IMR-90 (cell line): ENCODE results near the gene ARHGAP24. TPM values are rescaled to one million over a fixed set of nuclear protein-coding genes. Genes with fewer than 3 reads are reported as not detected.

Source experiments
- ATAC-seq: fragments of 200-7000 bp; cut with Tn5 transposase; 2 replicates; pipeline ENCODE4 v1.9.1; 2020; ENCODE audit warnings: low read depth, mild to moderate bottlenecking, moderate library complexity
- BruUV-seq: library from RNA; stranded (reverse); fragments of 400-500 nt; replicated peaks from 2 replicates; lab custom pipeline; 2021; lab: Mats Ljungman, UMichigan
- CTCF ChIA-PET: fragments of 300-600 bp; formaldehyde crosslinking; extraction: SDS; loops from one replicate; lab custom pipeline; 2021; ENCODE audit warnings: antibody characterized with exemption; lab: Yijun Ruan, JAX
- POLR2A ChIA-PET: fragments of 300-600 bp; sonication (Branson Sonifier 250); formaldehyde crosslinking; loops from one replicate; lab custom pipeline; 2022; ENCODE audit warnings: antibody characterized with exemption; ENCODE audit not compliant: unreplicated experiment; lab: Charles Lee
- DNase-seq: peaks from one replicate; pipeline ENCODE4 v3.0.0; 2013
- H2AFZ ChIP-seq: replicated peaks from 2 replicates; pipeline ENCODE3; 2013; ENCODE audit warnings: low read length, mild to moderate bottlenecking; ENCODE audit not compliant: poor library complexity
- H2AK5ac ChIP-seq: 2 replicates; pipeline ENCODE4 v1.6.1; 2013; ENCODE audit warnings: low read depth, low read length, inconsistent platforms
- H2AK9ac ChIP-seq: replicated peaks from 2 replicates; pipeline ENCODE3; 2013; ENCODE audit warnings: mild to moderate bottlenecking, low read depth, low read length, moderate library complexity; ENCODE audit not compliant: poor library complexity
- H2BK120ac ChIP-seq: 2 replicates; pipeline ENCODE4 v1.6.1; 2013; ENCODE audit warnings: low read depth, low read length, inconsistent platforms
- H2BK15ac ChIP-seq: 3 replicates; pipeline ENCODE4 v1.6.1; 2013; ENCODE audit warnings: low read depth, low read length, inconsistent platforms
- H2BK20ac ChIP-seq: 2 replicates; pipeline ENCODE4 v1.6.1; 2013; ENCODE audit warnings: low read depth, mild to moderate bottlenecking, inconsistent platforms, low read length, moderate library complexity
- H2BK5ac ChIP-seq: 2 replicates; pipeline ENCODE4 v1.6.1; 2013; ENCODE audit warnings: mild to moderate bottlenecking, low read depth, low read length, inconsistent platforms; ENCODE audit not compliant: poor library complexity, severe bottlenecking
- H3K14ac ChIP-seq: replicated peaks from 2 replicates; pipeline ENCODE4 v1.6.1; 2013; ENCODE audit warnings: low read depth, low read length, inconsistent platforms
- H3K18ac ChIP-seq: 2 replicates; pipeline ENCODE4 v1.6.1; 2013; ENCODE audit warnings: low read depth, low read length, control low read depth
- H3K23ac ChIP-seq: 2 replicates; pipeline ENCODE4 v1.6.1; 2013; ENCODE audit warnings: low read depth, low read length, inconsistent platforms
- H3K27ac ChIP-seq: 2 replicates; pipeline ENCODE4 v1.5.1; 2013; ENCODE audit warnings: mild to moderate bottlenecking, control low read depth, low read length; ENCODE audit not compliant: insufficient read depth
- H3K27me3 ChIP-seq: 2 replicates; pipeline ENCODE4 v1.6.1; 2013; ENCODE audit warnings: low read length; ENCODE audit not compliant: control insufficient read depth, insufficient read depth
- H3K36me3 ChIP-seq: 2 replicates; pipeline ENCODE4 v1.6.1; 2013; ENCODE audit warnings: low read length, mixed read lengths; ENCODE audit not compliant: control insufficient read depth, insufficient read depth
- H3K4ac ChIP-seq: 2 replicates; pipeline ENCODE4 v1.6.1; 2013; ENCODE audit warnings: low read depth, low read length, inconsistent platforms
- H3K4me1 ChIP-seq: 2 replicates; pipeline ENCODE4 v1.6.1; 2013; ENCODE audit warnings: low read length, mixed read lengths; ENCODE audit not compliant: control insufficient read depth, insufficient read depth
- H3K4me2 ChIP-seq: 2 replicates; pipeline ENCODE4 v1.6.1; 2013; ENCODE audit warnings: low read depth, mild to moderate bottlenecking, control low read depth, low read length, moderate library complexity
- H3K4me3 ChIP-seq: 2 replicates; pipeline ENCODE4 v1.5.1; 2013; ENCODE audit warnings: low read depth, mild to moderate bottlenecking, control low read depth, low read length, moderate library complexity; ENCODE audit not compliant: insufficient read depth
- H3K56ac ChIP-seq: 2 replicates; pipeline ENCODE4 v1.6.1; 2013; ENCODE audit warnings: low read length, inconsistent platforms; ENCODE audit not compliant: insufficient read depth; ENCODE audit errors: extremely low read depth
- H3K79me1 ChIP-seq, 2 experiments: 2 replicates each; pipeline ENCODE4 v1.6.1; 2013; ENCODE audit warnings: low read length in 2 of 2, inconsistent platforms in 1 of 2, low read depth in 1 of 2
- H3K9ac ChIP-seq: 2 replicates; pipeline ENCODE4 v1.6.1; 2013; ENCODE audit warnings: low read depth, low read length, control low read depth
- H3K9me1 ChIP-seq: 2 replicates; pipeline ENCODE4 v1.6.1; 2013; ENCODE audit warnings: low read length, inconsistent platforms; ENCODE audit not compliant: insufficient read depth
- H3K9me3 ChIP-seq: 2 replicates; pipeline ENCODE4 v1.6.1; 2013; ENCODE audit warnings: low read length; ENCODE audit not compliant: control insufficient read depth, insufficient read depth
- H4K20me1 ChIP-seq: 2 replicates; pipeline ENCODE4 v1.6.1; 2013; ENCODE audit warnings: low read length, inconsistent platforms; ENCODE audit not compliant: insufficient read depth
- H4K5ac ChIP-seq: 2 replicates; pipeline ENCODE4 v1.6.1; 2013; ENCODE audit warnings: mild to moderate bottlenecking, low read depth, low read length, control low read depth
- H4K8ac ChIP-seq, 2 experiments: 2 replicates each; pipeline ENCODE4 v1.6.1; 2013; ENCODE audit warnings: low read depth in 2 of 2, low read length in 2 of 2, control low read depth in 1 of 2, inconsistent platforms in 1 of 2
- H4K91ac ChIP-seq: 2 replicates; pipeline ENCODE4 v1.6.1; 2013; ENCODE audit warnings: low read depth, low read length, inconsistent platforms; ENCODE audit not compliant: insufficient read depth
- BHLHE40 ChIP-seq: fragments of 150-350 bp; IDR thresholded peaks from 2 replicates; pipeline ENCODE4 v1.6.1; 2016; ENCODE audit warnings: mild to moderate bottlenecking, low read depth, low read length
- CEBPB ChIP-seq: IDR thresholded peaks from 2 replicates; pipeline ENCODE4 v1.6.1; 2012; ENCODE audit warnings: low read depth, low read length, improper control_type of control experiment
- CHD1 ChIP-seq: IDR thresholded peaks from 2 replicates; pipeline ENCODE4 v1.6.1; 2012; ENCODE audit warnings: low read depth, low read length, improper control_type of control experiment
- FOS ChIP-seq: fragments of 150-350 bp; IDR thresholded peaks from 2 replicates; pipeline ENCODE4 v1.6.1; 2016; ENCODE audit warnings: low read depth, low read length
- MAFK ChIP-seq: IDR thresholded peaks from 2 replicates; pipeline ENCODE4 v1.6.1; 2012; ENCODE audit warnings: low read depth, low read length, improper control_type of control experiment
- MAZ ChIP-seq: IDR thresholded peaks from 2 replicates; pipeline ENCODE4 v1.6.1; 2012; ENCODE audit warnings: low read depth, mild to moderate bottlenecking, low read length, improper control_type of control experiment, moderate library complexity, borderline replicate concordance
- MXI1 ChIP-seq: IDR thresholded peaks from 2 replicates; pipeline ENCODE4 v1.6.1; 2012; ENCODE audit warnings: low read depth, mild to moderate bottlenecking, low read length, moderate library complexity, borderline replicate concordance
- NFE2L2 ChIP-seq: fragments of 150-350 bp; IDR thresholded peaks from 2 replicates; pipeline ENCODE4 v1.6.1; 2016; ENCODE audit warnings: low read depth, mild to moderate bottlenecking, low read length
- POLR2A ChIP-seq: IDR thresholded peaks from 2 replicates; pipeline ENCODE4 v1.6.1; 2012; ENCODE audit warnings: mild to moderate bottlenecking, low read depth, low read length
- RAD21 ChIP-seq: IDR thresholded peaks from 2 replicates; pipeline ENCODE4 v1.6.1; 2012; ENCODE audit warnings: low read length, improper control_type of control experiment
- RCOR1 ChIP-seq: IDR thresholded peaks from 2 replicates; pipeline ENCODE4 v1.6.1; 2012; ENCODE audit warnings: mild to moderate bottlenecking, low read length, improper control_type of control experiment; ENCODE audit not compliant: insufficient replicate concordance
- RFX5 ChIP-seq: IDR thresholded peaks from 2 replicates; pipeline ENCODE4 v1.8.0; 2012; ENCODE audit warnings: low read depth, mild to moderate bottlenecking, low read length, moderate library complexity
- SMC3 ChIP-seq: fragments of 150-350 bp; IDR thresholded peaks from 2 replicates; pipeline ENCODE4 v1.6.1; 2016; ENCODE audit warnings: low read depth, mild to moderate bottlenecking, antibody characterized with exemption, low read length, moderate library complexity
- WGBS, 2 experiments: methylation state at CpG; one replicate each; pipeline versions ENCODE4 v1.1.5 to v1.1.7; 2013; ENCODE audit warnings: missing lambda C conversion rate in 2 of 2; ENCODE audit not compliant: insufficient read length in 1 of 2; ENCODE audit errors: extremely low coverage in 2 of 2; 5-methylcytosine and 5-hydroxymethylcytosine counted together
- dilution Hi-C: fragments of 300-500 bp; cut with HindIII; formaldehyde crosslinking; loops from one replicate; pipeline ENCODE4 v1.14.3; 2018; ENCODE audit warnings: low sequenced_read_pairs; ENCODE audit not compliant: unreplicated experiment
- in situ Hi-C: fragments of 300-500 bp; cut with MboI; formaldehyde crosslinking; loops from 3 replicates; pipeline ENCODE4 v1.14.3; 2019; ENCODE audit warnings: low sequenced_read_pairs, inconsistent platforms, mixed read lengths
- intact Hi-C: fragments of 100-400 bp; cut with micrococcal nuclease; formaldehyde crosslinking; loops from 2 replicates; pipeline ENCODE4 v1.10.0; 2022
- polyA plus RNA-seq, 3 experiments: library from polyadenylated mRNA; depleted of rRNA; stranded (reverse); fragments of >200 nt; gene quantifications; 2 replicates each; pipeline ENCODE4 v1.2.3, GENCODE V29; 2012; ENCODE audit warnings: low replicate concordance in 1 of 3
- total RNA-seq: library from RNA; depleted of rRNA; stranded (reverse); fragments of >200 nt; gene quantifications from 2 replicates; pipeline ENCODE4 v1.2.3, GENCODE V29; 2012
- TF ChIP-seq, protein P1 (sequence below): fragments of 150-350 bp; IDR thresholded peaks from 2 replicates; pipeline ENCODE4 v1.6.1; 2016; ENCODE audit warnings: low read depth, mild to moderate bottlenecking, low read length, moderate library complexity, borderline replicate concordance
- TF ChIP-seq, protein P2 (sequence below): conservative IDR thresholded peaks from 2 replicates; pipeline ENCODE4 v1.5.1; 2012; ENCODE audit warnings: mild to moderate bottlenecking, low read depth, low read length, improper control_type of control experiment
- TF ChIP-seq, protein P3 (sequence below): fragments of 150-350 bp; IDR thresholded peaks from 2 replicates; pipeline ENCODE4 v1.6.1; 2017; ENCODE audit warnings: mild to moderate bottlenecking, antibody characterized with exemption, low read length, low read depth

The ARHGAP24 gene
- total and polyA plus RNA-seq, 2 of the 4 experiments (the other 2 are of a cell fraction) = 11.9 to 24.0 TPM

DNA sequence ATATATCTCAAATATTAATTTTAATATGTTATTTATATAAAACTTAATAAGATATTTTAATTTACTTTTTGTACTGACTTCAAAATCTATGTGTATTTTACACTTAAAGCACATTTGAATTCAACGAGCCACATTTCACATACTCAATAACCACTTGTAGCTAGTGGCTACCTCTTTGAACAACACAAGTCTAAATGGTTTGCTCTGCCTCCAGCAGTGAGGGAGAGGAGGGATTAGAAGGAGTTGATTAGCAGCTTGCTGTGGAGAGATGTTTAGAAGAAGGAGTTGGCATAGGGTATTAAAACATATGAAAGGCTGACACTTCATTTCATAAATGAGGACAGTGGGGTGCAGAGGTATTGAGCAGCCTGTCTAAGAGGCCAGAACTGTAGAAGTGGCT, 124.0 kb downstream of the ARHGAP24 start:
- Histone ChIP-seq H2AK9ac (no peak overlapping the region), H2BK20ac (no peak overlapping the region), H2AFZ (no peak overlapping the region), H3K56ac (no peak overlapping the region), H3K4me1 (no peaks in the 10 kb centered on the region), H3K18ac (no peak overlapping the region), H3K4me3 (no peak overlapping the region), H3K27ac (no peak overlapping the region), H3K79me1 (no peaks in the 10 kb centered on the region), H3K9me3 (no peaks in the 10 kb centered on the region), H2AK5ac (no peak overlapping the region), H4K20me1 (no peaks in the 10 kb centered on the region), H3K36me3 (no peaks in the 10 kb centered on the region), H3K9me1 (no peaks in the 10 kb centered on the region), H2BK15ac (no peak overlapping the region), H3K14ac (no peak overlapping the region), H3K23ac (no peak overlapping the region; the same call in 1 of the 2 replicates), H2BK5ac (no peak overlapping the region), H4K91ac (no peak overlapping the region), H3K4me2 (no peak overlapping the region), H4K8ac (no peak overlapping the region), H3K9ac (no peak overlapping the region), H3K4ac (no peak overlapping the region), H3K27me3 (no peaks in the 10 kb centered on the region), H2BK120ac (no peak overlapping the region), H4K5ac (no peak overlapping the region)
- ChIA-PET POLR2A (no interaction called here), CTCF (no interaction called here)
- no CpG with 5 or more reads among the region's 1 CpG for WGBS, 2 experiments
- intact Hi-C loops = no loop called here
- dilution Hi-C loops = no loop called here
- no TSS peak for BruUV-seq
- ATAC-seq (no peak), DNase-seq (no peak)
- TF ChIP-seq, protein P1, sequence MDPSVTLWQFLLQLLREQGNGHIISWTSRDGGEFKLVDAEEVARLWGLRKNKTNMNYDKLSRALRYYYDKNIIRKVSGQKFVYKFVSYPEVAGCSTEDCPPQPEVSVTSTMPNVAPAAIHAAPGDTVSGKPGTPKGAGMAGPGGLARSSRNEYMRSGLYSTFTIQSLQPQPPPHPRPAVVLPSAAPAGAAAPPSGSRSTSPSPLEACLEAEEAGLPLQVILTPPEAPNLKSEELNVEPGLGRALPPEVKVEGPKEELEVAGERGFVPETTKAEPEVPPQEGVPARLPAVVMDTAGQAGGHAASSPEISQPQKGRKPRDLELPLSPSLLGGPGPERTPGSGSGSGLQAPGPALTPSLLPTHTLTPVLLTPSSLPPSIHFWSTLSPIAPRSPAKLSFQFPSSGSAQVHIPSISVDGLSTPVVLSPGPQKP = no peak
- no peak for TF ChIP-seq NFE2L2
- TF ChIP-seq, protein P2, sequence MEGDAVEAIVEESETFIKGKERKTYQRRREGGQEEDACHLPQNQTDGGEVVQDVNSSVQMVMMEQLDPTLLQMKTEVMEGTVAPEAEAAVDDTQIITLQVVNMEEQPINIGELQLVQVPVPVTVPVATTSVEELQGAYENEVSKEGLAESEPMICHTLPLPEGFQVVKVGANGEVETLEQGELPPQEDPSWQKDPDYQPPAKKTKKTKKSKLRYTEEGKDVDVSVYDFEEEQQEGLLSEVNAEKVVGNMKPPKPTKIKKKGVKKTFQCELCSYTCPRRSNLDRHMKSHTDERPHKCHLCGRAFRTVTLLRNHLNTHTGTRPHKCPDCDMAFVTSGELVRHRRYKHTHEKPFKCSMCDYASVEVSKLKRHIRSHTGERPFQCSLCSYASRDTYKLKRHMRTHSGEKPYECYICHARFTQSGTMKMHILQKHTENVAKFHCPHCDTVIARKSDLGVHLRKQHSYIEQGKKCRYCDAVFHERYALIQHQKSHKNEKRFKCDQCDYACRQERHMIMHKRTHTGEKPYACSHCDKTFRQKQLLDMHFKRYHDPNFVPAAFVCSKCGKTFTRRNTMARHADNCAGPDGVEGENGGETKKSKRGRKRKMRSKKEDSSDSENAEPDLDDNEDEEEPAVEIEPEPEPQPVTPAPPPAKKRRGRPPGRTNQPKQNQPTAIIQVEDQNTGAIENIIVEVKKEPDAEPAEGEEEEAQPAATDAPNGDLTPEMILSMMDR = no peak
- TF ChIP-seq CEBPB = no peak
- no peak for TF ChIP-seq FOS
- TF ChIP-seq RAD21 = no peak
- TF ChIP-seq, protein P3, sequence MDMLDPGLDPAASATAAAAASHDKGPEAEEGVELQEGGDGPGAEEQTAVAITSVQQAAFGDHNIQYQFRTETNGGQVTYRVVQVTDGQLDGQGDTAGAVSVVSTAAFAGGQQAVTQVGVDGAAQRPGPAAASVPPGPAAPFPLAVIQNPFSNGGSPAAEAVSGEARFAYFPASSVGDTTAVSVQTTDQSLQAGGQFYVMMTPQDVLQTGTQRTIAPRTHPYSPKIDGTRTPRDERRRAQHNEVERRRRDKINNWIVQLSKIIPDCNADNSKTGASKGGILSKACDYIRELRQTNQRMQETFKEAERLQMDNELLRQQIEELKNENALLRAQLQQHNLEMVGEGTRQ = no peak
- TF ChIP-seq BHLHE40 = no peak
- TF ChIP-seq MXI1 = no peak
- TF ChIP-seq MAZ = no peak
- no peak for TF ChIP-seq RFX5
- no peak for TF ChIP-seq POLR2A
- no peak for TF ChIP-seq CHD1
- no peak for TF ChIP-seq SMC3
- no peak for TF ChIP-seq RCOR1
- no peak for TF ChIP-seq MAFK
- in situ Hi-C loops = no loop called here
